Left renal pelvis (tissue), 4 donors: Measurements from ENCODE around the gene EPHB6. TPM values are rescaled to one million over a fixed set of nuclear protein-coding genes. Genes with fewer than 3 reads are reported as not detected.

Experiments used
- DNase-seq, 4 donors: peaks; one replicate each; pipeline ENCODE4 v3.0.0-alpha.2; 2013; ENCODE audit warnings: low read depth in 4 of 4, low spot score in 3 of 4
- polyA plus RNA-seq, 4 donors: library from polyadenylated mRNA; unstranded; fragments of 120-200 nt; gene quantifications; one replicate each; pipeline ENCODE4 v1.2.1, GENCODE V29; 2013; ENCODE audit not compliant: insufficient read length in 4 of 4

The EPHB6 gene
- polyA plus RNA-seq, 4 donors = 18.9 to 29.6 (median 20.7) TPM

DNA sequence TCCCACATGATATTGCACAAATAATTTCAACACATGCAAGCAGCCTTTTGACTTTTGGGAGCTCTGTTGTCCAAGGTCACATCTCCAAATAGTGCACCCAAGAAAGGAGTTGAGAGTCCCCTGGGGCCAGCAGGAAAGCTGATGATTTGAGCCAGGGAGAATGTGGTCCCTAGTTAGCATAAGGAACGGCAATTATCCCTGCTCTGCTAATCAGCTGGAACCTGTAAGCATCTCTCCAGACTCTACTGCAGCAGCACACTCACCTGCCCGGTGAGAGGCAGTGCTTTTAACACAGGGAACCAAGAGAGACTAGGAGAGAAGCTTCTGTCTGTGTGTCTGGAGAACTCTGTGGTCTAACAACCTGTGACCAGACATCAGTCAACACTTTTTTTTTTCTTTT, 61.6 kb downstream of the EPHB6 start:
- DNase-seq = peak in 3 of 4 donors; percentile 12 to 36 (median 24)

DNA sequence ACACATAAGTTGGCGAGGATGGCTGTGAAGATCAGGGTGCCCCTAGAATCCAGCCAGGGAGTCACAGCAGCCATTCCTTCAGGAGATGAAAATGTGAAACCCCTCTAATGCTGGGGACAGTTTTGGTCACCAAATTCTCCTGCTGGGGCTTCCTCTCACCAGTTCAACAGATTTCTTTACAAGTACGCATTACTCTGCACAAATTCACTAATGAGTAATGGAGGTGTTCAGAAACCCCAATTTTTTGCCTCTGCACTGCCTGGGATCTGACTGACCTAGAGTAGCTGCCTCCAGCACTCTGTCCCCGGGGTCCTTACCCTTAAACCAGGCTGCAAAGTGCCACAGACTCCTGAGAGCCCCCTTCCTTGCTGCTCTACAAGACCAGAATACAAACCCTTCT, 62.6 kb downstream of the EPHB6 start:
- no peak for DNase-seq

DNA sequence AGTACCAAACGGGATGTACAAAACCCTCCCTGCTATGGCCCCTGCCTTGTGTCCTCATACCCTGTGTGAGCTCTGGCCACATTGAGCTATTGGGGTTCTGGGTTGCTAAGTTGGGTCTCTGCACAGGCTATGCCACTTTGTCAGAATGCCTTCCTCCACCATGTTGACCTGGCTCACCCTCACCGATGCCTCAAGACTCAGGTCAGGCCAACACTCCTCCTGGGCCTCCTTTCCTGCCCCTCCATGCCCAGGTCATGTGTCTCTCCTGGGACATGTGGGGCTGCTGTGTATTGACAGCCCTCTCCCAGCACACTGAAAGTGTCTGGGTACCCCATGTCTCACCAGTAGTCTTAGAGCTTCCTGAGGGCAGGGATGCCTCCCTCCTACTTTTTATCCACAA, 64.0 kb downstream of the EPHB6 start:
- DNase-seq = no peak

DNA sequence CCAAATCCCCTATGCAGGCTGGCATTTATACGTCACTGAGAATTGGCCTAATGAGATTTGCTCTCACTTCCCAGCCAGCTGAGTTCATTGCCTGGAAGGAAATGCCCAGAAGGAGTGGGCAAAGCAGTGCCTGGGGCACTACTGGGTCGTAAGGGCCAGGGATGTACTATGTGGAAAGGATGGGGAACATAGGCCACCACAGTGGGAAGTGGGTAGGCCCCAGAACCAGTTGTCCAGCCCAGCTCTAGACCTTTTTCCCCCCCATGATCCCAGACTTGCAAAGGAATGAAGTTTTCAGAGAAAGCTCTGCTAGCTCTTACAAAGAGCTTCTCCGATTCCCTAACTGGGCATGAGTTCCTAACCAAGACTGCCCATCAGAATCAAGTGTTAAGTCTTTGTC, 64.8 kb downstream of the EPHB6 start:
- DNase-seq = no peak

Other genes with a start within 250 kb of the EPHB6 start
- gene PRSS1, start 105.6 kb upstream of the EPHB6 start, polyA plus RNA-seq = not detected
- gene PRSS2, start 84.1 kb upstream of the EPHB6 start, polyA plus RNA-seq = not detected
- 10 to 100 TPM in 2 of 4 donors, 1 to 10 TPM in 1, under 1 TPM in 1; 0.31 to 18.5 (median 11.3) TPM for gene TRPV6, start 30.7 kb downstream of the EPHB6 start, polyA plus RNA-seq
- 1 to 10 TPM in 2 of 4 donors, under 1 TPM in 2; 0.05 to 1.8 (median 1.2) TPM for gene TRPV5, start 78.7 kb downstream of the EPHB6 start, polyA plus RNA-seq
- gene LLCFC1, start 84.4 kb downstream of the EPHB6 start, polyA plus RNA-seq = under 1 TPM; 0.21 to 0.99 (median 0.47) TPM
- gene KEL, start 107.3 kb downstream of the EPHB6 start, polyA plus RNA-seq = 1 to 10 TPM; 1.1 to 3.8 (median 3.3) TPM
- gene OR9A2, start 172.1 kb downstream of the EPHB6 start, polyA plus RNA-seq = not detected
- gene OR6V1, start 197.3 kb downstream of the EPHB6 start, polyA plus RNA-seq = not detected